DOHH2 (cell line): Measurements from ENCODE around the gene ISOC2.

ENCODE experiments used
- H3F3A ChIP-seq: fragments of 200-600 bp; sonication (generic), shearing (Covaris generic); 2 replicates; pipeline ENCODE4 v1.6.0; 2016; ENCODE audit warnings: antibody characterized with exemption, mild to moderate bottlenecking; ENCODE audit not compliant: control insufficient read depth, insufficient read depth
- H3K27ac ChIP-seq: fragments of 200-600 bp; sonication (generic); 2 replicates; pipeline ENCODE4 v1.5.1; 2014; ENCODE audit warnings: low read depth, mild to moderate bottlenecking, low read length, moderate library complexity
- H3K27me3 ChIP-seq: fragments of 200-600 bp; sonication (generic); 2 replicates; pipeline ENCODE4 v1.6.1; 2014; ENCODE audit warnings: mild to moderate bottlenecking, low read length, mixed read lengths; ENCODE audit not compliant: control insufficient read depth
- H3K36me3 ChIP-seq: fragments of 200-600 bp; sonication (generic); 2 replicates; pipeline ENCODE4 v1.6.1; 2014; ENCODE audit warnings: mild to moderate bottlenecking, low read length, moderate library complexity, mixed read lengths; ENCODE audit not compliant: control insufficient read depth
- H3K4me1 ChIP-seq: fragments of 200-600 bp; sonication (generic); 2 replicates; pipeline ENCODE4 v1.6.1; 2014; ENCODE audit warnings: mild to moderate bottlenecking, low read length, mixed read lengths; ENCODE audit not compliant: control insufficient read depth
- H3K4me2 ChIP-seq: fragments of 200-600 bp; sonication (generic); 2 replicates; pipeline ENCODE4 v1.6.0; 2014; ENCODE audit warnings: mild to moderate bottlenecking, low read length, moderate library complexity
- H3K4me3 ChIP-seq: fragments of 200-600 bp; sonication (generic); 2 replicates; pipeline ENCODE4 v1.5.1; 2014; ENCODE audit warnings: mild to moderate bottlenecking, low read length, mixed read lengths
- H3K79me2 ChIP-seq: fragments of 200-600 bp; sonication (generic); 2 replicates; pipeline ENCODE4 v1.6.1; 2014; ENCODE audit warnings: mild to moderate bottlenecking, low read length, mixed read lengths; ENCODE audit not compliant: control insufficient read depth
- H3K9me2 ChIP-seq: fragments of 200-600 bp; sonication (generic); replicated peaks from 2 replicates; pipeline ENCODE4 v1.6.1; 2014; ENCODE audit warnings: mild to moderate bottlenecking, low read length, mixed read lengths; ENCODE audit not compliant: control insufficient read depth
- H3K9me3 ChIP-seq: fragments of 200-600 bp; sonication (generic); 2 replicates; pipeline ENCODE4 v1.6.1; 2014; ENCODE audit warnings: antibody characterized with exemption, low read length, mixed read lengths; ENCODE audit not compliant: control insufficient read depth, insufficient read depth
- H4K20me1 ChIP-seq: fragments of 200-600 bp; sonication (generic); 2 replicates; pipeline ENCODE4 v1.6.0; 2014; ENCODE audit warnings: low read depth, mild to moderate bottlenecking, antibody characterized with exemption, low read length, moderate library complexity; ENCODE audit not compliant: control insufficient read depth, insufficient read depth
- EZH2phosphoT487 ChIP-seq: fragments of 200-600 bp; sonication (generic); IDR thresholded peaks from 2 replicates; pipeline ENCODE4 v1.6.1; 2017; ENCODE audit warnings: borderline replicate concordance, mild to moderate bottlenecking, antibody characterized with exemption, low read length, moderate library complexity, mixed read lengths
- TF ChIP-seq, protein P1 (sequence below): fragments of 200-600 bp; sonication (generic); IDR thresholded peaks from one replicate; pipeline ENCODE4 v1.5.1; 2014; ENCODE audit warnings: antibody characterized with exemption, mild to moderate bottlenecking, low read depth, low read length; ENCODE audit not compliant: poor library complexity, severe bottlenecking

ISOC2 gene

DNA sequence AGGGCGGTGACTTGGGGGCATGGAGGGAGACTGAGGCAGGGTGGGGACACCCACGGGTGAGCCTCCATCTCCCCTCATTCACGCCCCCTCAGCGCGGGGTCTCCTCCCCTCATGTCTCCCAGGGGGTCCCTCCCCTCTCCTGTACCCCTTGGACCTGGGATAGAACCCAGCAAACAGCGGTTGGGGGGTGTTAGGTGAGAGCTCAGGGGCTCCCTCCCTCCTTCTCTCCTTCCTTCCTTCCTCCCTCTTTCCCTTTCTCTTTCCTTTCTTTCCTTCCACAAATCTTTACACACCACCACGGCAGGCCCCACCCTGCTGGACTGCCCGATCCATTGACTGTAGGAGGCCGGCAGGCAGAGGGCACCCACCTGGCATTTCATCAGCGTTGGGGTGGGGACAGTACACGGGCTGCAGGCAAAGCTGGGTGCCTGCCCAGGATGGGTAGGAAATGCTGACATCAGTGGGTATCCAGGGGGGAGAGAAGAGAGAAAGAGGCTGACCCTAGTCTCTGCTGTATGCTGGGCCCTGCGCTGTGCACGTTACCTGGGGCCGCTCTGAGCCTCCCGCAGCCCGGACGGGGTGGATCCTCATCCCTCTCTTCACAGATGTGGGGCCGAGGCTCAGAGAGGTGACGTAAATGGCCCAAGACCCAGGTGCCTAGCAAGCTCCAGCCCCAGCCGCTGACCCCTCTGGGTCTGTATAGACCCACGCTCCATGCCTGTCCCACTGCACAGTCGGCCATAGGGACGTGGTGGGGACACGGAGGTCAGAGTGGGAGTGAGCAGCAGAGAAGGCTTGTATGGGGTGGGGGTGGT, 30.3 kb upstream of the ISOC2 start:
- no peak overlapping the region for H3K27ac ChIP-seq
- TF ChIP-seq EZH2phosphoT487 = no peak
- TF ChIP-seq, protein P1, sequence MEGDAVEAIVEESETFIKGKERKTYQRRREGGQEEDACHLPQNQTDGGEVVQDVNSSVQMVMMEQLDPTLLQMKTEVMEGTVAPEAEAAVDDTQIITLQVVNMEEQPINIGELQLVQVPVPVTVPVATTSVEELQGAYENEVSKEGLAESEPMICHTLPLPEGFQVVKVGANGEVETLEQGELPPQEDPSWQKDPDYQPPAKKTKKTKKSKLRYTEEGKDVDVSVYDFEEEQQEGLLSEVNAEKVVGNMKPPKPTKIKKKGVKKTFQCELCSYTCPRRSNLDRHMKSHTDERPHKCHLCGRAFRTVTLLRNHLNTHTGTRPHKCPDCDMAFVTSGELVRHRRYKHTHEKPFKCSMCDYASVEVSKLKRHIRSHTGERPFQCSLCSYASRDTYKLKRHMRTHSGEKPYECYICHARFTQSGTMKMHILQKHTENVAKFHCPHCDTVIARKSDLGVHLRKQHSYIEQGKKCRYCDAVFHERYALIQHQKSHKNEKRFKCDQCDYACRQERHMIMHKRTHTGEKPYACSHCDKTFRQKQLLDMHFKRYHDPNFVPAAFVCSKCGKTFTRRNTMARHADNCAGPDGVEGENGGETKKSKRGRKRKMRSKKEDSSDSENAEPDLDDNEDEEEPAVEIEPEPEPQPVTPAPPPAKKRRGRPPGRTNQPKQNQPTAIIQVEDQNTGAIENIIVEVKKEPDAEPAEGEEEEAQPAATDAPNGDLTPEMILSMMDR = no peak
- H4K20me1 ChIP-seq = no peaks in the 10 kb centered on the region
- no peaks in the 10 kb centered on the region for H3K36me3 ChIP-seq
- no peaks in the 10 kb centered on the region for H3K9me2 ChIP-seq
- H3K27me3 ChIP-seq = no peaks in the 10 kb centered on the region
- H3F3A ChIP-seq = no peaks in the 10 kb centered on the region; the same call in 1 of the 2 replicates
- H3K79me2 ChIP-seq = no peaks in the 10 kb centered on the region
- no peaks in the 10 kb centered on the region; the same call in 1 of the 2 replicates for H3K4me1 ChIP-seq
- H3K4me3 ChIP-seq = no peak overlapping the region
- no peak overlapping the region for H3K4me2 ChIP-seq
- no peaks in the 10 kb centered on the region for H3K9me3 ChIP-seq

DNA sequence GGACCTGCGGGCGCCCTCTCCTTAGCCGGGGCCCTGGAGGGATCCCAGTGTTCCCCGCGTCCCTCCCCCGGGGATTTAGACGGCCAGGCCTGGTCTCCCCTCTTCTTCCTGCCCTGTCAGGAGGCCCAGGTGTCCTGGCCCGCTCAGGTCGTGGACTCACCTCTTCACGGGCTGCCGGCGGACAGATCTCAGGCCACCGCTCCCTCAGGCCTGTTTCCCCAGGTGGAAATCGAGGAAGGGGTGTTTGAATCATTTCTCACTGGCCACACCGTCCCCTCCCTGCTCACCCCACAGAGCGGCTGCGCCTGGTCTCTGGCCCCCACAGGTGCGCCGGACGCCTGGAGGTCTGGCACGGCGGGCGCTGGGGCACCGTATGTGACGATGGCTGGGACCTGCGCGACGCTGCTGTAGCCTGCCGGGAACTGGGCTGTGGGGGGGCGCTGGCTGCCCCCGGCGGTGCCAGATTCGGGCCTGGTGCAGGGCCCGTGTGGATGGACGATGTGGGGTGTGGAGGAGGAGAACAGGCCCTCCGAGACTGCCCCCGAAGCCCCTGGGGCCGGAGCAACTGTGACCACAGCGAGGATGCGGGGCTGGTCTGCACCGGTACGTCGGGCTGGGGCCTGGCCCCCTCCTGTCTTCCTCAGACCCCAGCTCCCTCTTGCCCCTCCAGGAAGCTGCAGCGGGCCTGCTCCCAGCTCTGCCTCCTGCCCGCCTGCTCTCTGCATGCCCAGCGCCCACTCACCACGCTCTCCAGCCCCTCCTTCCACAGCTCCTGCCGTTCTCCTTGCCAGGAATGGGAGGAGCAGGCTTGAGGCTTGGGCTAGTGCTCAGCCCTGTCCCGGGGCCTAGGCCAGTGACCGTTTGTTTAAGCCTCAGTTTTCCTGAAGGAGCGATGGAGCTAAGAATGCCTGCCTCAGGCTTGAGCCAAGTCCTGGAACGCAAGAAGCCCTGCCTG, 29.3 kb upstream of the ISOC2 start:
- H3K4me1 ChIP-seq = peaks cover 2% of the 10 kb centered on the region

GRCh38 chr19:55489711-55490477, 28.5 kb upstream of the ISOC2 start:
- Histone ChIP-seq H3K9me2 (no peaks in the 10 kb centered on the region), H3F3A (no peaks in the 10 kb centered on the region; the same call in 1 of the 2 replicates), H4K20me1 (no peaks in the 10 kb centered on the region), H3K4me2 (no peak overlapping the region), H3K9me3 (no peaks in the 10 kb centered on the region), H3K36me3 (no peaks in the 10 kb centered on the region), H3K4me3 (no peak overlapping the region), H3K4me1 (peaks cover 6% of the 10 kb centered on the region), H3K27me3 (no peaks in the 10 kb centered on the region), H3K79me2 (peaks cover 5% of the 10 kb centered on the region), H3K27ac (no peak overlapping the region)
- no peak for TF ChIP-seq EZH2phosphoT487
- TF ChIP-seq, protein P1 = no peak

More for the DNA sequence above, 29.3 kb upstream of the ISOC2 start:
- Histone ChIP-seq H4K20me1 (no peaks in the 10 kb centered on the region), H3K4me3 (no peak overlapping the region), H3K9me3 (no peaks in the 10 kb centered on the region), H3K27me3 (no peaks in the 10 kb centered on the region), H3K4me2 (no peak overlapping the region), H3F3A (no peaks in the 10 kb centered on the region; the same call in 1 of the 2 replicates), H3K27ac (no peak overlapping the region), H3K36me3 (no peaks in the 10 kb centered on the region), H3K9me2 (no peaks in the 10 kb centered on the region), H3K79me2 (peaks cover 1% of the 10 kb centered on the region)
- TF ChIP-seq, protein P1 = no peak
- no peak for TF ChIP-seq EZH2phosphoT487
